Breast epithelium (tissue), 4 donors: ENCODE data around the gene RBM5. TPM values are rescaled to one million over a fixed set of nuclear protein-coding genes. Genes with fewer than 3 reads are reported as not detected.

Experiments used
- DNase-seq, 2 donors: peaks; one replicate each; pipeline ENCODE4 v3.0.0-alpha.2; 2019; ENCODE audit warnings: low spot score in 2 of 2
- H3K27ac ChIP-seq, 2 donors: fragments of 200-600 bp; sonication (generic) in 1 of 2; one replicate each; pipeline ENCODE4 v1.5.1; 2016 to 2019; ENCODE audit warnings: mild to moderate bottlenecking in 1 of 2
- H3K27me3 ChIP-seq, 2 donors: fragments of 200-600 bp; sonication (generic) in 1 of 2; one replicate each; pipeline versions ENCODE4 v1.5.1 to v1.6.0; 2017 to 2019; ENCODE audit warnings: control low read depth in 1 of 2, mild to moderate bottlenecking in 1 of 2
- H3K36me3 ChIP-seq: fragments of 200-600 bp; one replicate; pipeline ENCODE4 v1.5.1; 2019
- H3K4me1 ChIP-seq, 2 donors: fragments of 200-600 bp; sonication (generic); one replicate each; pipeline ENCODE4 v1.5.1; 2016 to 2019; ENCODE audit warnings: control low read depth in 1 of 2
- H3K4me3 ChIP-seq, 3 donors: fragments of 200-600 bp; sonication (generic); 1 replicate in 2 of 3; 2 replicates in 1 of 3; pipeline ENCODE4 v1.5.1; 2016 to 2019; ENCODE audit warnings: mild to moderate bottlenecking in 3 of 3, moderate library complexity in 2 of 3
- H3K9me3 ChIP-seq, 2 donors: fragments of 200-600 bp; sonication (generic) in 1 of 2; one replicate each; pipeline ENCODE4 v1.5.1; 2016 to 2019; ENCODE audit warnings: control low read depth in 1 of 2
- CTCF ChIP-seq, 3 donors: fragments of 450-650 bp; IDR thresholded peaks; one replicate each; pipeline ENCODE4 v1.5.1; 2016 to 2017; ENCODE audit warnings: antibody characterized with exemption in 3 of 3, mild to moderate bottlenecking in 3 of 3, moderate library complexity in 3 of 3
- POLR2A ChIP-seq: fragments of 450-650 bp; IDR thresholded peaks from one replicate; pipeline ENCODE4 v1.6.1; 2016; ENCODE audit warnings: antibody characterized with exemption, mild to moderate bottlenecking, moderate library complexity
- POLR2AphosphoS5 ChIP-seq, 3 donors: sonication (generic); formaldehyde crosslinking; IDR thresholded peaks; one replicate each; pipeline ENCODE4 v1.6.1; 2017; ENCODE audit warnings: antibody characterized with exemption in 3 of 3
- intact Hi-C: fragments of 100-400 bp; cut with DNase I; formaldehyde crosslinking; loops from one replicate; pipeline ENCODE4 v1.15.1; 2023; ENCODE audit warnings: low total_unique reads
- total RNA-seq, 3 donors: library from RNA; depleted of rRNA; stranded (reverse); fragments of >200 nt; gene quantifications; one replicate each; pipeline ENCODE4 v1.1.0, GENCODE V29; 2016

Gene RBM5
- total RNA-seq, 3 donors from 2014 or later = 214 to 343 (median 296) TPM

GRCh38 chr3:50164984-50165909 is 76.5 kb downstream of the RBM5 start:
- TF ChIP-seq POLR2AphosphoS5 (IDR thresholded peaks at IDR 0.05) = no peak
- TF ChIP-seq POLR2A = no peak
- no peak for TF ChIP-seq CTCF (IDR thresholded peaks at IDR 0.05)
- peak in 1 of 2 donors; percentile 57 for DNase-seq
- Histone ChIP-seq H3K4me1 (peaks cover 25 to 44% of the 10 kb centered on the region in 2 donors), H3K9me3 (no peaks in the 10 kb centered on the region), H3K4me3 (peak overlapping the region in 2 of 3 donors; percentile 11 to 44), H3K36me3 (no peaks in the 10 kb centered on the region), H3K27ac (peak overlapping the region; percentile 71 to 90), H3K27me3 (no peaks in the 10 kb centered on the region)
- intact Hi-C loops = no loop called here

GRCh38 chr3:50165910-50166538 is 77.3 kb downstream of the RBM5 start:
- Histone ChIP-seq H3K9me3 (no peaks in the 10 kb centered on the region), H3K27ac (peak overlapping the region; percentile 71 to 90), H3K27me3 (no peaks in the 10 kb centered on the region), H3K4me1 (peaks cover 25 to 44% of the 10 kb centered on the region in 2 donors), H3K36me3 (no peaks in the 10 kb centered on the region), H3K4me3 (peak overlapping the region in 2 of 3 donors; percentile 11 to 44)
- intact Hi-C loops = no loop called here
- DNase-seq = no peak
- TF ChIP-seq POLR2AphosphoS5 (IDR thresholded peaks at IDR 0.05) (no peak), POLR2A (no peak), CTCF (IDR thresholded peaks at IDR 0.05) (no peak)

GRCh38 chr3:50166620-50167019 is 77.9 kb downstream of the RBM5 start:
- Histone ChIP-seq H3K27ac (peak overlapping the region; percentile 71 to 90), H3K9me3 (no peaks in the 10 kb centered on the region), H3K27me3 (no peaks in the 10 kb centered on the region), H3K4me1 (peaks cover 25 to 44% of the 10 kb centered on the region in 2 donors), H3K36me3 (no peaks in the 10 kb centered on the region), H3K4me3 (no peak overlapping the region)
- TF ChIP-seq CTCF (IDR thresholded peaks at IDR 0.05) = no peak
- no peak for TF ChIP-seq POLR2A
- no peak for TF ChIP-seq POLR2AphosphoS5 (IDR thresholded peaks at IDR 0.05)
- DNase-seq = no peak
- intact Hi-C loops = no loop called here

DNA sequence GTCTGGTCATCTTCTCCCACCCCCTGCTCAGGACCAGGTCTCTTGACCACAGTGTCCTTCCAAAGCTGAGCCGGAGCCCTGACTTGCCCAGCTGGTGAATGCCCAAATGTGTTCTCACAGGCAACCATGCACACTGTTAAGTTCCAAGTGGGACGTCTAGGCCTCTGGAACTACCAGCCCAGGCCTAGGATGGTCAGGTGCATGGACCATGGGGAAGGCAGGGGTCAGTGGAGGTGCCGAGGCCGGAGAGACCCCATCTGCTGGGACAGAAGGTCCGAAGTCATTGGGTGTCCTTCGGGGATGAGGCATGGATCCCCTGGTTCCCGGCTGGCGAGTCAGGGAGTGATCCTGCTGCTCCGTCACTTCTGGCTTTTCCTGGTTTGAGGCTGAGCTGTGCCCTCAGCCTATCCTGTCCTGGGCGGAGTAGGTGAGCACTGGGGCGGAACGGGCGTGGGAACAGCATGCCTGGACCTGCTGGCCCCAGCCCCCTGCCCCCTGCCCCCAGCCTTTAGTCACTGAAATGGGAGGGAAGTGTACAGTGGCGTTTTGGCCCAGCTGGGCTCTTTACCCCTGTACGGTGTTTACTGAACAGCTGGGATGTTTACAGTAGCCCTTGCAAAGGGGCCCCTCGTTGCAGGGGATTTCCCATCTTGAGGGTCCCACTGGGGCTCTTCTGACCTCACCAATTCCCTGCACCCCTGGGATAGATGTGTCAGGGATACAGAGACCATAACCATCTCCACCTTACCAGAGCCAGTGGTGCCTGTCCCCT is 78.5 kb downstream of the RBM5 start:
- intact Hi-C loops = no loop called here
- TF ChIP-seq CTCF (IDR thresholded peaks at IDR 0.05) (no peak), POLR2A (no peak), POLR2AphosphoS5 (IDR thresholded peaks at IDR 0.05) (no peak)
- H3K36me3 ChIP-seq = no peaks in the 10 kb centered on the region
- peaks cover 25 to 44% of the 10 kb centered on the region in 2 donors for H3K4me1 ChIP-seq
- H3K27me3 ChIP-seq = no peaks in the 10 kb centered on the region
- H3K4me3 ChIP-seq = no peak overlapping the region
- no peaks in the 10 kb centered on the region for H3K9me3 ChIP-seq
- peak overlapping the region in 1 of 2 donors; percentile 90 for H3K27ac ChIP-seq
- DNase-seq = no peak
